ENCODE data around the gene ZSWIM3.

- no peak for TF ChIP-seq EZH2phosphoT487 (IDR thresholded peaks at IDR 0.05; ENCODE audit: borderline replicate concordance, low read length)
- no peak for TF ChIP-seq CTCF (conservative IDR thresholded peaks at IDR 0.05; ENCODE audit: low read depth, low read length)
- TF ChIP-seq EZH2 (IDR thresholded peaks at IDR 0.05; ENCODE audit: low read length, unreplicated experiment), result no peak
Measured at GRCh38 chr20:45860560-45861220, 3.3 kb downstream of the ZSWIM3 start.
